WTC11 (cell line): ENCODE measurements around the gene KRTAP6-1. TPM values are rescaled to one million over a fixed set of nuclear protein-coding genes. Genes with fewer than 3 reads are reported as not detected.

Experiments
- ATAC-seq: fragments of 200-7000 bp; cut with Tn5 transposase; 2 replicates; pipeline ENCODE4 v1.10.0; 2021; ENCODE audit warnings: mild to moderate bottlenecking, moderate library complexity
- Bru-seq: library from RNA; stranded (reverse); fragments of 400-500 nt; gene quantifications from one replicate; lab custom pipeline; 2021; lab: Mats Ljungman, UMichigan
- CTCF ChIA-PET: fragments of 300-600 bp; sonication (Branson Sonifier 250); formaldehyde crosslinking; loops from one replicate; lab custom pipeline; 2021; ENCODE audit warnings: antibody characterized with exemption; lab: Charles Lee
- POLR2A ChIA-PET: fragments of 350-600 bp; sonication (Branson Sonifier 250); formaldehyde crosslinking; loops from one replicate; lab custom pipeline; 2021; ENCODE audit warnings: antibody characterized with exemption; lab: Charles Lee
- DNase-seq: peaks from one replicate; pipeline ENCODE4 v3.0.0; 2021; ENCODE audit warnings: low spot score
- H3K27ac Mint-ChIP-seq: 2 replicates; pipeline ENCODE4 v1.8.0; 2021; ENCODE audit warnings: mixed read lengths
- H3K27me3 Mint-ChIP-seq: 2 replicates; pipeline ENCODE4 v1.8.0; 2021; ENCODE audit warnings: low read depth, mild to moderate bottlenecking, moderate library complexity, mixed read lengths
- H3K36me3 Mint-ChIP-seq: 2 replicates; pipeline ENCODE4 v1.8.0; 2021; ENCODE audit warnings: mixed read lengths
- H3K4me1 Mint-ChIP-seq: 2 replicates; pipeline ENCODE4 v1.8.0; 2022; ENCODE audit warnings: mixed read lengths
- H3K4me3 Mint-ChIP-seq: 2 replicates; pipeline ENCODE4 v1.8.0; 2021; ENCODE audit warnings: mild to moderate bottlenecking, moderate library complexity, mixed read lengths
- H3K9me3 Mint-ChIP-seq: 2 replicates; pipeline ENCODE4 v1.8.0; 2021; ENCODE audit warnings: mixed read lengths
- ATF1 ChIP-seq: sonication (generic); formaldehyde crosslinking; IDR thresholded peaks from 2 replicates; pipeline ENCODE4 v1.8.1; 2023; ENCODE audit warnings: mild to moderate bottlenecking, moderate library complexity, missing genetic modification reagents
- CREM ChIP-seq: sonication (generic); formaldehyde crosslinking; IDR thresholded peaks from 2 replicates; pipeline ENCODE4 v1.8.1; 2022; ENCODE audit warnings: mild to moderate bottlenecking, missing genetic modification reagents, moderate library complexity
- ESRRA ChIP-seq: sonication (generic); formaldehyde crosslinking; IDR thresholded peaks from 2 replicates; pipeline ENCODE4 v1.8.1; 2022; ENCODE audit warnings: mild to moderate bottlenecking, missing genetic modification reagents, borderline replicate concordance
- GABPB1 ChIP-seq: sonication (generic); formaldehyde crosslinking; IDR thresholded peaks from 2 replicates; pipeline ENCODE4 v1.8.1; 2023; ENCODE audit warnings: mild to moderate bottlenecking, missing genetic modification reagents
- NFATC4 ChIP-seq: fragments of 250-450 bp; sonication (Bioruptor Pico); IDR thresholded peaks from 2 replicates; pipeline ENCODE4 v1.9.0; 2021; ENCODE audit warnings: mild to moderate bottlenecking
- NR1H2 ChIP-seq: sonication (generic); formaldehyde crosslinking; IDR thresholded peaks from 2 replicates; pipeline ENCODE4 v1.9.0; 2021; ENCODE audit warnings: mild to moderate bottlenecking, moderate library complexity, missing genetic modification reagents
- NR3C1 ChIP-seq: sonication (generic); formaldehyde crosslinking; conservative IDR thresholded peaks from 2 replicates; pipeline ENCODE4 v1.8.1; 2023; ENCODE audit warnings: low read depth, mild to moderate bottlenecking, missing genetic modification reagents
- PREB ChIP-seq: sonication (generic); formaldehyde crosslinking; IDR thresholded peaks from 2 replicates; pipeline ENCODE4 v1.8.1; 2022; ENCODE audit warnings: mild to moderate bottlenecking, missing genetic modification reagents, moderate library complexity, borderline replicate concordance
- SOX15 ChIP-seq: fragments of 250-450 bp; sonication (Bioruptor Pico); IDR thresholded peaks from 2 replicates; pipeline ENCODE4 v1.9.0; 2021; ENCODE audit warnings: mild to moderate bottlenecking
- TEAD4 ChIP-seq: sonication (generic); formaldehyde crosslinking; IDR thresholded peaks from 2 replicates; pipeline ENCODE4 v1.8.0; 2022; ENCODE audit warnings: mild to moderate bottlenecking, missing genetic modification reagents
- TP53 ChIP-seq: sonication (generic); formaldehyde crosslinking; IDR thresholded peaks from 2 replicates; pipeline ENCODE4 v1.8.1; 2023; ENCODE audit warnings: mild to moderate bottlenecking, missing genetic modification reagents
- ZNF121 ChIP-seq: sonication (generic); formaldehyde crosslinking; IDR thresholded peaks from 2 replicates; pipeline ENCODE4 v1.8.0; 2023; ENCODE audit warnings: missing genetic modification reagents
- ZNF232 ChIP-seq: sonication (generic); formaldehyde crosslinking; IDR thresholded peaks from 2 replicates; pipeline ENCODE4 v1.8.0; 2022; ENCODE audit warnings: mild to moderate bottlenecking, missing genetic modification reagents
- ZNF396 ChIP-seq: fragments of 250-450 bp; sonication (Bioruptor Pico); IDR thresholded peaks from 2 replicates; pipeline ENCODE4 v1.8.0; 2021; ENCODE audit warnings: mild to moderate bottlenecking, moderate library complexity, borderline replicate concordance
- ZNF532 ChIP-seq: fragments of 250-450 bp; sonication (Bioruptor Pico); IDR thresholded peaks from 2 replicates; pipeline ENCODE4 v1.9.0; 2021; ENCODE audit warnings: mild to moderate bottlenecking, borderline replicate concordance
- ZNF671 ChIP-seq: fragments of 250-450 bp; sonication (Bioruptor Pico); IDR thresholded peaks from 2 replicates; pipeline ENCODE4 v1.8.0; 2021; ENCODE audit warnings: mild to moderate bottlenecking
- long read RNA-seq, 3 experiments: library from RNA in 1 of 3; library from capped mRNA in 1 of 3; library from polyadenylated mRNA in 1 of 3; unstranded in 2 of 3; stranded (forward) in 1 of 3; transcript quantifications; one replicate each; pipeline ENCODE4 v2.0.0, GENCODE V29; 2021
- total RNA-seq: library from RNA; stranded (reverse); gene quantifications from 3 replicates; pipeline ENCODE4 v1.2.3, GENCODE V29; 2021
- TF ChIP-seq, protein P1 (sequence below): sonication (generic); formaldehyde crosslinking; IDR thresholded peaks from 2 replicates; pipeline ENCODE4 v1.8.1; 2023; ENCODE audit warnings: mild to moderate bottlenecking, missing genetic modification reagents, moderate library complexity
- TF ChIP-seq, protein P2 (sequence below): sonication (generic); formaldehyde crosslinking; IDR thresholded peaks from 2 replicates; pipeline ENCODE4 v1.8.0; 2023; ENCODE audit warnings: missing genetic modification reagents
- TF ChIP-seq, protein P3 (sequence below): fragments of 250-450 bp; sonication (Bioruptor Pico); IDR thresholded peaks from 2 replicates; pipeline ENCODE4 v1.9.0; 2021; ENCODE audit warnings: mild to moderate bottlenecking

KRTAP6-1 gene, protein sequence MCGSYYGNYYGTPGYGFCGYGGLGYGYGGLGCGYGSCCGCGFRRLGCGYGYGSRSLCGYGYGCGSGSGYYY
- not detected in 3 replicates for total RNA-seq
- not detected for Bru-seq, nascent RNA
- long read RNA-seq, experiment 1: 0 reads
- long read RNA-seq, experiment 2: 0 reads
- long read RNA-seq, experiment 3: 0 reads

- ChIA-PET POLR2A (no interaction called here), CTCF (no interaction called here)
- Mint-ChIP-seq H3K27me3 (no peaks in the 10 kb centered on the region), H3K9me3 (peaks cover 23% of the 10 kb centered on the region), H3K4me3 (no peak within 1 kb of the TSS), H3K27ac (no peak within 1 kb of the TSS)
- no peak for ATAC-seq
- DNase-seq: no peak
- TF ChIP-seq, protein P1, sequence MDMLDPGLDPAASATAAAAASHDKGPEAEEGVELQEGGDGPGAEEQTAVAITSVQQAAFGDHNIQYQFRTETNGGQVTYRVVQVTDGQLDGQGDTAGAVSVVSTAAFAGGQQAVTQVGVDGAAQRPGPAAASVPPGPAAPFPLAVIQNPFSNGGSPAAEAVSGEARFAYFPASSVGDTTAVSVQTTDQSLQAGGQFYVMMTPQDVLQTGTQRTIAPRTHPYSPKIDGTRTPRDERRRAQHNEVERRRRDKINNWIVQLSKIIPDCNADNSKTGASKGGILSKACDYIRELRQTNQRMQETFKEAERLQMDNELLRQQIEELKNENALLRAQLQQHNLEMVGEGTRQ: no peak
- TF ChIP-seq NR1H2 (no peak), ZNF121 (CRISPR knock-in tag) (no peak), CREM (CRISPR knock-in tag) (no peak), ZNF532 (CRISPR knock-in tag) (no peak), TEAD4 (CRISPR knock-in tag) (no peak), ESRRA (CRISPR knock-in tag) (no peak), PREB (CRISPR knock-in tag) (no peak), TP53 (CRISPR knock-in tag) (no peak), ATF1 (CRISPR knock-in tag) (no peak)
- TF ChIP-seq, protein P2, sequence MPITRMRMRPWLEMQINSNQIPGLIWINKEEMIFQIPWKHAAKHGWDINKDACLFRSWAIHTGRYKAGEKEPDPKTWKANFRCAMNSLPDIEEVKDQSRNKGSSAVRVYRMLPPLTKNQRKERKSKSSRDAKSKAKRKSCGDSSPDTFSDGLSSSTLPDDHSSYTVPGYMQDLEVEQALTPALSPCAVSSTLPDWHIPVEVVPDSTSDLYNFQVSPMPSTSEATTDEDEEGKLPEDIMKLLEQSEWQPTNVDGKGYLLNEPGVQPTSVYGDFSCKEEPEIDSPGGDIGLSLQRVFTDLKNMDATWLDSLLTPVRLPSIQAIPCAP (CRISPR knock-in tag): no peak
- TF ChIP-seq, protein P3, sequence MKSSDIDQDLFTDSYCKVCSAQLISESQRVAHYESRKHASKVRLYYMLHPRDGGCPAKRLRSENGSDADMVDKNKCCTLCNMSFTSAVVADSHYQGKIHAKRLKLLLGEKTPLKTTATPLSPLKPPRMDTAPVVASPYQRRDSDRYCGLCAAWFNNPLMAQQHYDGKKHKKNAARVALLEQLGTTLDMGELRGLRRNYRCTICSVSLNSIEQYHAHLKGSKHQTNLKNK (CRISPR knock-in tag): no peak
- TF ChIP-seq, all 79 proteins: peak for 0
- no peaks in the 10 kb centered on the region for H3K36me3 Mint-ChIP-seq
- no peaks in the 10 kb centered on the region for H3K4me1 Mint-ChIP-seq
Measured at GRCh38 chr21:30613836-30614235, at the start of gene KRTAP6-1. Gene KRTAP6-1, minus strand, starts transcription at chr21:30613930. Its CDS starts 26 bp downstream, at chr21:30613904.

GRCh38 chr21:30652891-30653290 lies 39.2 kb upstream of the KRTAP6-1 start:
- POLR2A ChIA-PET: no interaction called here
- H3K36me3 Mint-ChIP-seq: no peaks in the 10 kb centered on the region
- H3K27ac Mint-ChIP-seq: no peak overlapping the region
- H3K4me1 Mint-ChIP-seq: no peaks in the 10 kb centered on the region
- no peak overlapping the region for H3K4me3 Mint-ChIP-seq
- H3K27me3 Mint-ChIP-seq: no peaks in the 10 kb centered on the region; the same call in 1 of the 2 replicates
- no peaks in the 10 kb centered on the region for H3K9me3 Mint-ChIP-seq
- no peak for TF ChIP-seq NR3C1
- no peak for TF ChIP-seq ZNF232 (CRISPR knock-in tag)
- TF ChIP-seq ZNF396 (CRISPR knock-in tag): no peak
- no peak for TF ChIP-seq GABPB1 (CRISPR knock-in tag)
- TF ChIP-seq ZNF671: no peak
- TF ChIP-seq SOX15 (CRISPR knock-in tag): no peak
- no peak for TF ChIP-seq NFATC4 (CRISPR knock-in tag)
- TF ChIP-seq, all 79 proteins: peak for 0
- DNase-seq: no peak
- no peak for ATAC-seq
- CTCF ChIA-PET: no interaction called here
